K562 (cell line): ENCODE results near the gene MUC5AC.

Source experiments
- AFF4 ChIP-seq: sonication (generic); formaldehyde crosslinking; IDR thresholded peaks from 2 replicates; pipeline ENCODE4 v1.8.0; 2023; ENCODE audit warnings: mild to moderate bottlenecking, missing genetic modification reagents
- CBX3 ChIP-seq, 2 experiments: IDR thresholded peaks; 1 replicate in 1 of 2; 2 replicates in 1 of 2; pipeline ENCODE4 v1.6.1; 2012; ENCODE audit warnings: inconsistent platforms in 2 of 2, low read length in 2 of 2, borderline replicate concordance in 1 of 2, control low read depth in 1 of 2
- RBBP5 ChIP-seq: fragments of 200-600 bp; sonication (generic); IDR thresholded peaks from 2 replicates; pipeline ENCODE4 v1.6.1; 2012; ENCODE audit warnings: borderline replicate concordance, mild to moderate bottlenecking, low read length, control low read depth, inconsistent platforms; ENCODE audit not compliant: insufficient read depth, poor library complexity, severe bottlenecking
- SIRT6 ChIP-seq: IDR thresholded peaks from one replicate; pipeline ENCODE4 v1.6.1; 2012; ENCODE audit warnings: low read depth, mild to moderate bottlenecking, control low read depth, inconsistent platforms, low read length, moderate library complexity
- TAF1 ChIP-seq: IDR thresholded peaks from 2 replicates; pipeline ENCODE4 v1.6.1; 2011; ENCODE audit warnings: mild to moderate bottlenecking, low read length, moderate library complexity; ENCODE audit not compliant: insufficient read depth, control insufficient read depth, severe bottlenecking; ENCODE audit errors: extremely low read depth
- TAF15 ChIP-seq: fragments of 200-400 bp; formaldehyde crosslinking; IDR thresholded peaks from 2 replicates; pipeline ENCODE4 v1.6.1; 2017; ENCODE audit warnings: mild to moderate bottlenecking, low read depth, low read length, moderate library complexity
- TF ChIP-seq, protein P1 (sequence below): IDR thresholded peaks from 2 replicates; pipeline ENCODE4 v1.6.1; 2012; ENCODE audit warnings: low read depth, low read length, improper control_type of control experiment, borderline replicate concordance

- TF ChIP-seq, protein P1, sequence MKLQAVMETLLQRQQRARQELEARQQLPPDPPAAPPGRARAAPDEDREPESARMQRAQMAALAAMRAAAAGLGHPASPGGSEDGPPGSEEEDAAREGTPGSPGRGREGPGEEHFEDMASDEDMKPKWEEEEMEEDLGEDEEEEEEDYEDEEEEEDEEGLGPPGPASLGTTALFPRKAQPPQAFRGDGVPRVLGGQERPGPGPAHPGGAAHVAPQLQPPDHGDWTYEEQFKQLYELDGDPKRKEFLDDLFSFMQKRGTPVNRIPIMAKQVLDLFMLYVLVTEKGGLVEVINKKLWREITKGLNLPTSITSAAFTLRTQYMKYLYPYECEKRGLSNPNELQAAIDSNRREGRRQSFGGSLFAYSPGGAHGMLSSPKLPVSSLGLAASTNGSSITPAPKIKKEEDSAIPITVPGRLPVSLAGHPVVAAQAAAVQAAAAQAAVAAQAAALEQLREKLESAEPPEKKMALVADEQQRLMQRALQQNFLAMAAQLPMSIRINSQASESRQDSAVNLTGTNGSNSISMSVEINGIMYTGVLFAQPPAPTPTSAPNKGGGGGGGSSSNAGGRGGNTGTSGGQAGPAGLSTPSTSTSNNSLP, result no peak
- TF ChIP-seq TAF15 (no peak), RBBP5 (no peak), SIRT6 (no peak), TAF1 (no peak), AFF4 (CRISPR knock-in tag) (no peak), CBX3 (IDR thresholded peaks at IDR 0.05; ENCODE audit: borderline replicate concordance in 1 of 2, low read length in 2 of 2) (no peak)
Measured at GRCh38 chr11:1194977-1195681, 37.4 kb downstream of the MUC5AC start.
